ENCODE measurements around the gene TLR8.

TLR8 gene

GRCh38 chrX:12894074-12895030, 12.1 kb upstream of the TLR8 start:
- Histone ChIP-seq H3K9me3 (ENCODE audit: control insufficient read depth, low read length) (no peaks in the 10 kb centered on the region), H3K4me3 (ENCODE audit: low read depth, low read length) (no peak overlapping the region), H3K27ac (no peak overlapping the region), H3K9ac (no peak overlapping the region), H3K4me1 (no peaks in the 10 kb centered on the region), H3K36me3 (ENCODE audit: control insufficient read depth, insufficient read depth, low read length) (no peaks in the 10 kb centered on the region), H3K79me2 (no peaks in the 10 kb centered on the region), H2AFZ (no peak overlapping the region), H3K27me3 (ENCODE audit: control insufficient read depth, insufficient read depth, low read length) (no peaks in the 10 kb centered on the region), H3K4me2 (ENCODE audit: low read length) (no peak overlapping the region)
- TF ChIP-seq CTCF (IDR thresholded peaks at IDR 0.05): peak; percentile 32

- TF ChIP-seq CTCF (IDR thresholded peaks at IDR 0.05): no peak
- no peak overlapping the region for H3K27ac ChIP-seq
Measured at GRCh38 chrX:12895866-12896265, 10.6 kb upstream of the TLR8 start.

GRCh38 chrX:12896935-12897334, 9.5 kb upstream of the TLR8 start:
- H3K27ac ChIP-seq: no peak overlapping the region
- no peaks in the 10 kb centered on the region for H3K36me3 ChIP-seq (ENCODE audit: control insufficient read depth, insufficient read depth, low read length)
- no peak overlapping the region for H2AFZ ChIP-seq
- no peaks in the 10 kb centered on the region for H3K27me3 ChIP-seq (ENCODE audit: control insufficient read depth, insufficient read depth, low read length)
- H3K9ac ChIP-seq: no peak overlapping the region
- H3K4me3 ChIP-seq (ENCODE audit: low read depth, low read length): no peak overlapping the region
- H3K79me2 ChIP-seq: no peaks in the 10 kb centered on the region
- no peaks in the 10 kb centered on the region for H3K9me3 ChIP-seq (ENCODE audit: control insufficient read depth, low read length)
- no peaks in the 10 kb centered on the region for H3K4me1 ChIP-seq
- no peak overlapping the region for H3K4me2 ChIP-seq (ENCODE audit: low read length)
- no peak for TF ChIP-seq CTCF (IDR thresholded peaks at IDR 0.05)

More at GRCh38 chrX:12895866-12896265, 10.6 kb upstream of the TLR8 start:
- no peaks in the 10 kb centered on the region for H3K9me3 ChIP-seq (ENCODE audit: control insufficient read depth, low read length)
- H3K4me2 ChIP-seq (ENCODE audit: low read length): no peak overlapping the region
- no peak overlapping the region for H3K4me3 ChIP-seq (ENCODE audit: low read depth, low read length)
- H3K9ac ChIP-seq: no peak overlapping the region
- H3K36me3 ChIP-seq (ENCODE audit: control insufficient read depth, insufficient read depth, low read length): no peaks in the 10 kb centered on the region
- no peak overlapping the region for H2AFZ ChIP-seq
- no peaks in the 10 kb centered on the region for H3K4me1 ChIP-seq
- H3K27me3 ChIP-seq (ENCODE audit: control insufficient read depth, insufficient read depth, low read length): no peaks in the 10 kb centered on the region
- no peaks in the 10 kb centered on the region for H3K79me2 ChIP-seq

- no peak for TF ChIP-seq CTCF (IDR thresholded peaks at IDR 0.05)
- Histone ChIP-seq H3K79me2 (no peaks in the 10 kb centered on the region), H3K27me3 (ENCODE audit: control insufficient read depth, insufficient read depth, low read length) (no peaks in the 10 kb centered on the region), H3K4me2 (ENCODE audit: low read length) (no peak overlapping the region), H3K9me3 (ENCODE audit: control insufficient read depth, low read length) (no peaks in the 10 kb centered on the region), H3K4me1 (no peaks in the 10 kb centered on the region), H3K27ac (no peak overlapping the region), H3K9ac (no peak overlapping the region), H3K36me3 (ENCODE audit: control insufficient read depth, insufficient read depth, low read length) (no peaks in the 10 kb centered on the region), H3K4me3 (ENCODE audit: low read depth, low read length) (no peak overlapping the region), H2AFZ (no peak overlapping the region)
Measured at GRCh38 chrX:12898073-12898472, 8.3 kb upstream of the TLR8 start.

All from parathyroid adenoma (tissue), 2 donors.